ENCODE data around the gene TMBIM4.

TMBIM4 gene

DNA sequence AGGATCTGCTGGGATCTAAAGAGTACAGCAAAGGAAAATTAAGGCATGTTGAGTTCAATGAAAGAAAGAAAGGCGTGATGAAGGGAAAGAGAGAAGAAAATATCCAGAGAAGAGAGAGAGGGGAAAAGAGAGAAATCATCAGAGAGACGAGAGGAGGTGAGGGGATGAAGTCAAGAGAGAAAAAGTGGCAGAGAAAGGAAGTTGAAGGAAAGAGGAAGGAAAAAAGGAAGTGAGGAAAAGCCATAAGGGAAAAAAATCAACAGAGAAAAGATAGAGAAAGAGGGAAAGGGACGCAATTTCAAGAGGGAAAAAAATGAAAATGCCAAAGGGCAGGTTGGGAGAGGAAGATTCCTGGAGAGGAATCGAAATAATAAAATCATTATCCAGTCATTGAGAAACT lies 79.6 kb downstream of the TMBIM4 start:
- DNase-seq = no peak

GRCh38 chr12:66087365-66087943 lies 82.3 kb downstream of the TMBIM4 start:
- DNase-seq = peak; percentile 74 to 84 (median 82)

DNA sequence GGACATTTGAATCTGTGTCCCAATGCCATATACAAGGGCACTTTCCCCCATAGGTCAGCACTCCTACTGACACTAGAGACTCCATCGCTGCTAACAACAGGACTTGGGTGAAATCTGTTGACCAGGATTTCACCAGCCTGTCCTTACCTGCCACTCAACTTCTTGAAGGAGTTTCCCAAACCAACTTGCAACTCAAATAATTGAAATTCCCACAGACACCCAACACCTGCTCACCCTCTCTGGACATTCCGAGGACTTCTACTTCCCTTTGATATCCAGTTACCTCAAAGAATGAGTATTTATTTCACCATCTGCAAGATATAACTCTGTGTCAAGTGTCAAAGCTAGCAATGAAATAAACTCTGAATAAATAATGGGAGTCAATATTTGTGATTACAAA lies 83.8 kb downstream of the TMBIM4 start:
- no peak for DNase-seq

Measured in suppressor macrophage (primary cell).